B cell (primary cell): ENCODE results near the gene TERC. TPM values are rescaled to one million over a fixed set of nuclear protein-coding genes. Genes with fewer than 3 reads are reported as not detected.

Experiments used
- ATAC-seq: fragments of 200-7000 bp; cut with Tn5 transposase; one replicate; pipeline ENCODE4 v1.10.0; 2021; ENCODE audit warnings: low read depth, mild to moderate bottlenecking, moderate number of reproducible peaks, moderate library complexity
- CTCF ChIA-PET: fragments of 350-600 bp; sonication (Branson Sonifier 250); formaldehyde crosslinking; loops from one replicate; lab custom pipeline; 2021; ENCODE audit warnings: antibody characterized with exemption, inconsistent platforms; lab: Charles Lee
- POLR2A ChIA-PET: fragments of 350-600 bp; sonication (Branson Sonifier 250); formaldehyde crosslinking; loops from one replicate; lab custom pipeline; 2021; ENCODE audit warnings: antibody characterized with exemption; lab: Charles Lee
- DNase-seq: peaks from one replicate; pipeline ENCODE4 v3.0.0; 2013
- H2AFZ ChIP-seq: 2 replicates; pipeline ENCODE4 v1.6.1; 2012; ENCODE audit warnings: mild to moderate bottlenecking, low read depth, low read length; ENCODE audit not compliant: insufficient read depth, poor library complexity, severe bottlenecking
- H3K27ac ChIP-seq, 2 donors: 1 replicate in 1 of 2; 2 replicates in 1 of 2; pipeline ENCODE4 v1.5.1; 2012 to 2013; ENCODE audit warnings: low read length in 2 of 2, mild to moderate bottlenecking in 2 of 2, moderate library complexity in 1 of 2
- H3K27me3 ChIP-seq, 4 experiments: fragments of 200-600 bp in 1 of 4; sonication (generic) in 1 of 4; replicated peaks in 1 of 4; 1 replicate in 2 of 4; 2 replicates in 2 of 4; pipeline versions ENCODE4 v1.6.1 to v1.7.0; 2013 to 2016; ENCODE audit warnings: low read length in 3 of 4, mild to moderate bottlenecking in 2 of 4, mixed read lengths in 1 of 4, moderate library complexity in 1 of 4; ENCODE audit not compliant: insufficient read depth in 4 of 4, control insufficient read depth in 3 of 4; ENCODE audit errors: control extremely low read depth in 1 of 4
- H3K36me3 ChIP-seq, 2 experiments: replicated peaks in 1 of 2; 1 replicate in 1 of 2; 2 replicates in 1 of 2; pipeline versions ENCODE4 v1.6.1 to v1.7.1; 2013; ENCODE audit warnings: low read length in 1 of 2; ENCODE audit not compliant: insufficient read depth in 2 of 2, control insufficient read depth in 1 of 2; ENCODE audit errors: control extremely low read depth in 1 of 2, extremely low read depth in 1 of 2
- H3K4me1 ChIP-seq, 2 donors: fragments of 200-600 bp in 1 of 2; sonication (generic) in 1 of 2; 1 replicate in 1 of 2; 2 replicates in 1 of 2; pipeline versions ENCODE4 v1.5.1 to v1.6.1; 2013 to 2017; ENCODE audit warnings: low read length in 2 of 2; ENCODE audit not compliant: control insufficient read depth in 2 of 2, insufficient read depth in 2 of 2
- H3K4me2 ChIP-seq: replicated peaks from 2 replicates; pipeline ENCODE3; 2012; ENCODE audit warnings: mild to moderate bottlenecking, low read depth, low read length; ENCODE audit not compliant: poor library complexity, severe bottlenecking
- H3K4me3 ChIP-seq, 5 experiments: fragments of 200-600 bp in 1 of 5; sonication (generic) in 1 of 5; 1 replicate in 3 of 5; 2 replicates in 2 of 5; pipeline versions ENCODE4 v1.5.1 to v1.7.0; 2011 to 2016; ENCODE audit warnings: low read length in 4 of 5, mild to moderate bottlenecking in 4 of 5, low read depth in 2 of 5, control low read depth in 1 of 5, moderate library complexity in 1 of 5; ENCODE audit not compliant: insufficient read depth in 1 of 5; ENCODE audit errors: control extremely low read depth in 1 of 5, extremely low read depth in 1 of 5
- H3K79me2 ChIP-seq: fragments of 200-600 bp; sonication (generic); one replicate; pipeline ENCODE4 v1.6.0; 2016; ENCODE audit warnings: low read length; ENCODE audit not compliant: control insufficient read depth, insufficient read depth
- H3K9ac ChIP-seq: fragments of 200-600 bp; sonication (generic); 2 replicates; pipeline ENCODE4 v1.6.1; 2017; ENCODE audit warnings: mild to moderate bottlenecking, low read length, moderate library complexity
- H3K9me3 ChIP-seq, 3 donors: one replicate each; pipeline versions ENCODE4 v1.6.1 to v1.7.1; 2013; ENCODE audit warnings: low read length in 2 of 3; ENCODE audit not compliant: control insufficient read depth in 2 of 3, insufficient read depth in 1 of 3; ENCODE audit errors: control extremely low read depth in 1 of 3
- H4K20me1 ChIP-seq: 2 replicates; pipeline ENCODE4 v1.6.0; 2012; ENCODE audit warnings: mild to moderate bottlenecking, low read length; ENCODE audit not compliant: insufficient read depth, control insufficient read depth, poor library complexity, severe bottlenecking
- H3K27ac Mint-ChIP-seq: one replicate; pipeline ENCODE4 v1.8.0; 2021; ENCODE audit warnings: mixed read lengths
- H3K27me3 Mint-ChIP-seq: one replicate; pipeline ENCODE4 v1.8.0; 2021; ENCODE audit warnings: mixed read lengths
- H3K4me1 Mint-ChIP-seq: one replicate; pipeline ENCODE4 v1.8.0; 2021; ENCODE audit warnings: mixed read lengths
- H3K4me3 Mint-ChIP-seq: one replicate; pipeline ENCODE4 v1.8.0; 2021; ENCODE audit warnings: mixed read lengths
- H3K9me3 Mint-ChIP-seq: one replicate; pipeline ENCODE4 v1.8.0; 2022; ENCODE audit warnings: mixed read lengths; ENCODE audit not compliant: insufficient read depth
- CTCF ChIP-seq: fragments of 200-600 bp; IDR thresholded peaks from one replicate; pipeline ENCODE4 v1.8.0; 2022; ENCODE audit warnings: antibody characterized with exemption, mild to moderate bottlenecking
- EZH2 ChIP-seq: IDR thresholded peaks from 2 replicates; pipeline ENCODE4 v1.6.1; 2012; ENCODE audit warnings: borderline replicate concordance, low read depth, mild to moderate bottlenecking, moderate library complexity, low read length; ENCODE audit not compliant: insufficient read depth, poor library complexity, severe bottlenecking
- WGBS: methylation state at CpG from one replicate; pipeline ENCODE4 v1.1.5; 2013; ENCODE audit warnings: missing lambda C conversion rate; ENCODE audit not compliant: insufficient coverage; 5-methylcytosine and 5-hydroxymethylcytosine counted together
- intact Hi-C: fragments of 100-400 bp; cut with micrococcal nuclease; formaldehyde crosslinking; loops from one replicate; pipeline ENCODE4 v1.10.0; 2022
- polyA plus RNA-seq: library from polyadenylated mRNA; depleted of rRNA; stranded (reverse); fragments of >200 nt; gene quantifications from 2 replicates; pipeline ENCODE4 v1.2.3, GENCODE V29; 2012
- total RNA-seq, 2 donors: library from RNA; stranded (reverse); fragments of 120-200 nt in 1 of 2; gene quantifications; 1 replicate in 1 of 2; 2 replicates in 1 of 2; pipeline versions ENCODE4 v1.2.3 to v1.2.4, GENCODE V29; 2013 to 2022

TERC gene
- total and polyA plus RNA-seq, 2 donors (not counting 1 experiment from before 2014, with no cell fraction given), result 1.3 to 10.6 TPM

GRCh38 chr3:169751875-169752274, 13.0 kb downstream of the TERC start:
- Histone ChIP-seq H3K4me3 (no peak overlapping the region), H3K27ac (no peak overlapping the region), H3K4me1 (no peaks in the 10 kb centered on the region), H3K36me3 (no peaks in the 10 kb centered on the region), H3K27me3 (peaks cover 0 to 40% (median 10%) of the 10 kb centered on the region in 4 experiments), H3K9me3 (peaks cover 0 to 1% (median 0%) of the 10 kb centered on the region in 3 donors), H3K4me2 (no peak overlapping the region), H3K9ac (no peak overlapping the region), H2AFZ (no peak overlapping the region), H3K79me2 (no peaks in the 10 kb centered on the region), H4K20me1 (no peaks in the 10 kb centered on the region)
- H3K27me3 Mint-ChIP-seq, result peaks cover 42% of the 10 kb centered on the region
- ATAC-seq (no peak), DNase-seq (no peak)
- no peaks in the 10 kb centered on the region for H3K9me3 Mint-ChIP-seq
- no peak overlapping the region for H3K27ac Mint-ChIP-seq
- WGBS, result no CpG with 5 or more reads among the region's 2 CpGs
- CTCF ChIA-PET, result no interaction called here
- no peak overlapping the region for H3K4me3 Mint-ChIP-seq
- peaks cover 4% of the 10 kb centered on the region for H3K4me1 Mint-ChIP-seq
- POLR2A ChIA-PET, result no interaction called here
- intact Hi-C loops, result no loop called here
- no peak for TF ChIP-seq EZH2
- TF ChIP-seq CTCF, result no peak

GRCh38 chr3:169750665-169751064, 14.2 kb downstream of the TERC start:
- Mint-ChIP-seq H3K4me3 (no peak overlapping the region), H3K4me1 (peaks cover 4% of the 10 kb centered on the region), H3K9me3 (no peaks in the 10 kb centered on the region), H3K27me3 (peaks cover 49% of the 10 kb centered on the region), H3K27ac (no peak overlapping the region)
- DNase-seq (no peak), ATAC-seq (no peak)
- TF ChIP-seq CTCF, result no peak
- TF ChIP-seq EZH2, result no peak
- Histone ChIP-seq H3K4me1 (no peaks in the 10 kb centered on the region), H3K4me2 (no peak overlapping the region), H4K20me1 (no peaks in the 10 kb centered on the region), H3K27ac (no peak overlapping the region), H2AFZ (no peak overlapping the region), H3K27me3 (peaks cover 0 to 40% (median 11%) of the 10 kb centered on the region in 4 experiments), H3K79me2 (no peaks in the 10 kb centered on the region), H3K9me3 (peaks cover 0 to 1% (median 0%) of the 10 kb centered on the region in 3 donors), H3K4me3 (no peak overlapping the region), H3K36me3 (no peaks in the 10 kb centered on the region), H3K9ac (no peak overlapping the region)
- ChIA-PET CTCF (no interaction called here), POLR2A (no interaction called here)
- intact Hi-C loops, result no loop called here
- 60% methylated on average over 1 of the region's 2 CpGs for WGBS
